NCI-H446 (cell line): Measurements from ENCODE around the gene STMN1.

Experiments used
- DNase-seq, 2 experiments: peaks; one replicate each; lab custom pipeline; 2025; lab: John Stamatoyannopoulos, UW

The STMN1 gene

GRCh38 chr1:25871086-25871703 is 35.0 kb downstream of the STMN1 start:
- no peak for DNase-seq

GRCh38 chr1:25870614-25871013 is 35.6 kb downstream of the STMN1 start:
- no peak for DNase-seq

GRCh38 chr1:25869909-25870606 is 36.2 kb downstream of the STMN1 start:
- no peak for DNase-seq

GRCh38 chr1:25867210-25867991 is 38.8 kb downstream of the STMN1 start:
- DNase-seq = no peak

- no peak for DNase-seq
Observed at GRCh38 chr1:25866288-25866687, 39.9 kb downstream of the STMN1 start.

- no peak for DNase-seq
Observed at GRCh38 chr1:25864434-25864833, 41.8 kb downstream of the STMN1 start.

- DNase-seq = no peak
Observed at GRCh38 chr1:25863486-25864262, 42.5 kb downstream of the STMN1 start.

GRCh38 chr1:25862785-25863485 is 43.3 kb downstream of the STMN1 start:
- DNase-seq = no peak

GRCh38 chr1:25861316-25862286 is 44.6 kb downstream of the STMN1 start:
- DNase-seq = no peak

- DNase-seq = peak; percentile 68 to 96
Observed at GRCh38 chr1:25858906-25859789, 47.1 kb downstream of the STMN1 start, which contains the start of gene AUNIP. Gene AUNIP, minus strand, starts transcription at chr1:25859457. Its CDS starts 100 bp downstream, at chr1:25859357.

GRCh38 chr1:25858494-25858893 is 47.7 kb downstream of the STMN1 start:
- DNase-seq = no peak

GRCh38 chr1:25856856-25857255 is 49.4 kb downstream of the STMN1 start:
- no peak for DNase-seq

- DNase-seq = peak in 1 of 2 experiments; percentile 30
Observed at GRCh38 chr1:25854554-25854953, 51.7 kb downstream of the STMN1 start.
